NK-92 (cell line): ENCODE results near the gene KRT33B.
"Not testable (repeated sequence)": the region's sequence is repeated elsewhere in the genome, so short reads cannot be mapped to it uniquely, and the experiment has no call there.

ENCODE experiments used
- DNase-seq: peaks from one replicate; lab custom pipeline; 2025; ENCODE audit not compliant: unreplicated experiment; lab: John Stamatoyannopoulos, UW

KRT33B gene

DNA sequence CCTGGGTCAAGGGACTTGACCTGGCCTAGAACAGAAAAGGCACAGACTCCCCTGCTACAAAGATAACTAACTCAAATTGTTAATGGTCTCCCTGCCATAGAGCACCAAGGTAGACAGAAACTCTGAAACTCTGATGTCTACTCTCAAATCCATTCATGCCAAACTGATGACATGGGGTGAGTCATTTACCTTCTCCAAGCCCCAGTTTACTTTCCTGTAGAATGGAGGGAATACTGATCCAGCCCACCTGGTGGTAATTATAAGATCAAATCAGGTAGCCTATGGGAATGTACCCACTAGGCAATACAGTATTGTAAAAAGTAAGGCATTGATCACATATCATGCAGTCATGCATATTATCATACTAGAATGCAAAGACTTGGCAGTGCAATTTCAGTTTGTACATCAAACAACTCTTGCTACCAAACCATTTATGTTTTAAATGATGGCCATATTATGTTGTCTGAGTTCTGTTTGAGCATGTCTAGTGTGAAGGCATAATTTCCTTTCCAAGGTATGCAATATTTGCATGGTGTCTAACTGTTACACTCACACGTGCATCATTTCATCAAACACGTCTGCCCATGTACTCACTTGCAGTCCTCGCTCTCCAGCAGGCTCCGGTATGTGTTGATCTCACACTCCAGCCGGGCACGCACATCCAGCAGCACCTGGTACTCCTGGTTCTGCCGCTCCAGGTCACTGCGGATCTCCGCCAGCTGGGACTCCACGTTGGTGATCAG is 24.8 kb upstream of the KRT33B start:
- DNase-seq, result no peak

DNA sequence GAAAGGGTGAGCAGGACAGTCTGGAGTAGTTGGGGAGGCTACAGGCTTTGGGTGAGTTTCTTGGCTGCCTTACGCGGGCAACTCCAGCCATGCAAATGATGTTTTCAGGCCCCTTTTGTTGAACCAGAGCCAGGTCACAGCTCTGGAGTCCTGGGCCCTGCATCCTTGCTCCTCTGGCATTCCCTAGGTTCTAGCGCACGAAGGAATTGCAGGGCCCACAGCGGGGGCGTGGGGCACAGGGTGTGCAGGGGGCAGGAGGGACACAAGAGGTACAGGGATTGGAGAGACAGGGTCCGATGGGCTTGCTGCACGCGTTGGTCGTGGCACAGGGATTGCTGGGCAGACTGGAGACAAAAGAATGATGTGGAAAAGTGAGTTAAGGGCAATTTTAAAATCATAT is 24.2 kb upstream of the KRT33B start:
- DNase-seq, result no peak

- DNase-seq, result no peak
Observed at GRCh38 chr17:41393294-41393693, 23.7 kb upstream of the KRT33B start.

- no peak for DNase-seq
Observed at GRCh38 chr17:41392278-41392677, 22.7 kb upstream of the KRT33B start.

- DNase-seq, result no peak
Observed at GRCh38 chr17:41391535-41391934, 21.9 kb upstream of the KRT33B start.

DNA sequence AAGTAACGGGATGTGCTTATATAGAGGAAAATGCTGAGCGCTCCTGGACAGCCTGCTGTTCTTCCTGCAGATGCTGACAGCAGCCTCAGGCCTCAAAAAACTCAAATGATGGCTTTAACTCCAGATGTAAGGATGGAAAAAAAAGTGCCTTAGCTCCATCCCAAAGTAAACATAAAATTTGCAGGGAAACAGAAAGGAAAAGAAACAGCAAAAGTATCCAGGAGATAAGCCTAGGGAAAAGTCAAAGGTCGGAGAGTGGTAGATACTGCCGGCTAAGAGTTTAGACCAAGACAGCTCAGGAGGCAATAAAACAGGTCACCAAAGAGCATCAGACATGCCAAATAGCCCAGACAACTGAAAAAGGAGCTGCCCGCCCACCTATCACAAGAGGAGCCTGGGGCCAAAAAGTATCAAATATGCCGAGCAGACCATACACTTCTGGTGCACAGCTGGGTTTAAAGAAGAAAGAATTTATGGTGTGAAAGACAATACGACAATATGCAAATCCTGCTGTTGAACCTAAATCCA is 20.9 kb upstream of the KRT33B start:
- no peak for DNase-seq

DNA sequence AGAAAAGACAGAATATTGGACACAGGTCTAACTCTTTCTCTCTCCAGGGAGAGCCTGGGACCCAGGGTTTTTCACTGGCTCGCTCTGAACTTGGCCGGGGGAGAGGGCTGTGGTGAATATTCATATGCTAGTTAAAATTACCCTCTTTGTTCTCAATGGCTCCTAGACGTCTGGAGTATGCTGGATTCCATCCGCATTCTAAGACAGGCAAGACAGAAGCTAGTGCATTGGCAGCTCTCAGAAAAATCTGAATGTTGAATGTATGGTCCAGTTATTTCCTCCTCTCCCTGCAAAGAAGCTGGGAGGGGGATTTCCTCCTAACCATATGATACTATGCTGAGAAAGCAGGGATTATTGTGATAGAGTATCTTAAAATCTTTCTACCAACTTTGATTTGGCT is 18.1 kb upstream of the KRT33B start:
- DNase-seq, result no peak

GRCh38 chr17:41386227-41386626 is 16.6 kb upstream of the KRT33B start:
- no peak for DNase-seq

DNA sequence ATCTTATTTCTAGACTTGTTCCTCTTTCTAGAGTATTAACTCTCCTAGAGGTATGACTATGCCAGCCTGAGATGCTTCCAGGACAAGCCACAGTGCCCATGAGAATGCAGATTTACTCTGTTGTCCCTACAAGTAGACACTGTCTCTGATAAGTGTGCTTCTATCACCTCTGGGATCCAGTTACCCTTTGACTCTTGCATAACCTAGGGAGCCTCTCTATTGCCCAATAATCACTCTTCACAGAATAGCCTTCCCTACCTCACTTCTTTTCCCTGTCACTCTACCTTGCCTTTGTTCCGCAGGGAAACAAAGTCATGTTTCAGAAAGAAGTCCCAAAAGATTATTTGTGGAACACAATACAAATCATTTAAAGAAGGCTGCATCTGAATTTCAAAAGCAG is 14.1 kb upstream of the KRT33B start:
- no peak for DNase-seq

- DNase-seq, result no peak
Observed at GRCh38 chr17:41382394-41382793, 12.8 kb upstream of the KRT33B start.

DNA sequence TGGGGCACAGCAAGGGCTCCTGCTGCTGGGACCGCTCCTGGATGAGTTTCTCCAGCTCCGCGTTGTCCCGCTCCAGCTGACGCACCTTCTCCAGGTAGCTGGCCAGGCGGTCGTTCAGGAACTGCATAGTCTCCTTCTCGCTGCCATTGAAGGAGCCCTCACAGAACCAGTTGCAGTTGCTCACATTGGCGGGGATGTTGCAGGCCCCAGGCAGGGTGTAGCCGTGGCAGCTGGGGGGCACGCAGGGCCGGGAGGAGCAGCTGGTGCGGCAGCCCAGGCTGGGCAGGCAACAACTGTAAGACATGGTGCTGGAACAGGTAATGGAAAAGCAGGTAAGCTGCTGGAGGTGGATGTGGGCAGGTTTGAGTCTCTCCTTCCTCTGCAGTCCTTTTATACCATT is 12.3 kb upstream of the KRT33B start, which contains the start of gene KRT34:
KRT34 (minus strand) TSS at position 364 of the 400 bp plus-strand sequence; CDS start at position 304, 60 bp downstream.
- not testable (repeated sequence) for DNase-seq

DNA sequence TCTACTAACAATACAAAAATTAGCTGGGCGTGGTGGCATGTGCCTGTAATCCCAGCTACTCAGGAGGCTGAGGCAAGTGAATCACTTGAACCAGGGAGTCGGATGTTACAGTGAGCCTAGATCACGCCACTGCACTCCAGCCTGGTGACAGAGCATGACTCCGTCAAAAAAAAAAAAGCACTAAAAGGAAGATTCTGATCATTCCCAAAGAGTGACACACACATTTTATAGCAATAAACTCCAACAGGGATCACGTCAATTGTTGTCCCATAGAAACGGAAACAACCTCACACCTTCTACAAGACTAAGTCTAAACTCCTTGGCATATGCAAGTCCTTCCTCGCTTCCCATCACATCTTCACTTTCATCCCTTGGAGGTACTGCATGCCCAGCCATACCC is 10.5 kb upstream of the KRT33B start:
- DNase-seq, result not testable (repeated sequence)

GRCh38 chr17:41377546-41377945 is 7.9 kb upstream of the KRT33B start:
- no peak for DNase-seq

- no peak for DNase-seq
Observed at GRCh38 chr17:41369023-41369422, 590 bp downstream of the KRT33B start.

DNA sequence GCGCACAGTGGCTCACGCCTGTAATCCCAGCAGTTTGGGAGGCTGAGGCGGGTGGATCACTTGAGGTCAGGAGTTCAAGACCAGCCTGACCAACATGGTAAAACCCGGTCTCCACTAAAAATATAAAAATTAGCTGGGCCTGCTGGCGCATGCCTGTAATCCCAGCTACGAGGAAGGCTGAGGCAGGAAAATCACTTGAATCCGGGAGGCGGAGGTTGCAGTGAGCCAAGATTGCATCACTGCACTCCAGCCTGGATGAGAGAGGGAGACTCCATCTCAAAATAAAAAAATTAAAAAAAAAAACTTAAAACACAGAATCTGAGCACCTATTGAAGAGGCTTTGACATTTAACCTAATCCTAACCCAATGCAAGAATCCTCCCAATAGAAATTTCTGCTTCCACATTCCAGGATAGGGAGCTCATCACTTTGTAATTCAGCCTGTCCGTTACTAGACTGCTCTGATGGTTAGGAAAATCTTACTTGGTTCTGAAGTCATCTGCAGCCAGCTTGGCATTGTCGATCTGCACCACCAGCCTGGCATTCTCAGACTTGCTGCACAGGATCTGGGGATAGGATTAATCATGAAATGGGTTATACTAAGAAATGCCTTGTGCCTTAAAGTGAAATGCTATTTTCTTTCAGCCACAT is 2.1 kb downstream of the KRT33B start:
- DNase-seq, result no peak

DNA sequence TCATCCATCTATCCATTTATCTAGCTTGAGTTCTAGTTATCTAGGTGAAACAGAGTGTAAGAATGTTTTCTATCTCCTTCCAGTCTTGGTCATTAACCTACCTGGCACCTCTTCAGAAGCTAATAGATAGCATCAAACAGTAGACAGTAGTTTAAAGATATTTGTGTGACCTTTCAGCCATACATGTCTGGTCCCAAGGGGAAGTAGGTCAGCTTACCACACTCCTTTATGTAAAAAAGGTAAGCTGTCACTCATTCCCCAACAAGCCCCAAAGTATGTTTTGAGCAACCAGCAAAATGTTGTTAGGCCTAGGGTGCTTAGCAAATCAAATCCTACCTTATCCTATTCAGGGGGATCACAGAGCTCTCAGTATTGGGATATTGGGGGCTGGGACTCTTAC is 3.5 kb downstream of the KRT33B start:
- DNase-seq, result no peak

DNA sequence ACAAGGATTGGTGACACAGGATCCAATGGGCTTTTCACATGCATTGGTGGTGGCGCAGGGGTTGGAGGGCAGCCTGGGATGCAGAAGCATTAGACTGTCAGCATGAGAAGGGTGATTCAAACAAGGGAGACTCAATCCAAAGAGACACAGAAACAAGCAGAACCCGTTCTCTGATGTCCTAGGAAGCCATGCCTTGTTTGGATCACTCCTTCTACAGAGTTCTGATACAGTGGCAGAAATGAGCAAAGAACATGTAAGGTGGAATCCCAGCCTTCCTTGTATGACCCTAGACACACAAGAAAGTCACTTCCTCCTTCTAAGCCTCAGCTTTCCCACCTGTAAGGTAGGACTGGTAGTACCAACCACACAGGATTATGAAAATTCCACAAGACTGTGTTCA is 5.7 kb downstream of the KRT33B start:
- no peak for DNase-seq

DNA sequence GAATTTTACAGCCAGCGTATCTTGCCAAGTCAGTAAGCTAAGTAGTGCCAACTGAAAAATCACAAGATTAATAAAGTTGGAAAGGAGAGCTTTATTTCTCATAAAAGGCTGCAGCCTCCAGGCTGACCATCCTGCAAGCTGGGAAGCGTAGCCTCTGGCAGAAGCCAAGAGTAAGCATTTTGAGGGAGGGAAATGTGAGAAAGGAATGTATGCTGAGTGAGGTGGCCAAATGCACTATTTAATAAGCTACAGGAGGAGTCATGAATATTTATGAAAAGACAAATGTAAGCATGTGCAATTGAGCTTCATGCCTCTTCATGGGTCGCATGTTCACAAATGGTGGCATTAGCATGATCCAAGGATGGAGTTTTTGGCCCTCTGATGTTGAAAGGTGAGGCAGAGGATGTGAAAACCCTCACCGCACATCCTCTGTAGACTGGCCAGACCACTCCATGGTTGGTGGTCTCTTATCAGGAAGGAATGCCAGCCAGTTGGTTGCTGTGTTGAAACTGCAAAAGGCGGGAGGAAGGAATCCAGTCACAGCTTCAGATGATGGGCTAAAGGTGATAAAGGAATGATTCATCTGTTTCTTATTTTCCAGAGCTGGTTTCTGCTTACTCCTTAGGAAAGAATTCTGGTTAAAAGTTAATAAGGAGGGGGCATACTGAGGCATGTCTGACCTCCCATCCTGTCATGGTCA is 9.2 kb downstream of the KRT33B start:
- DNase-seq, result no peak

DNA sequence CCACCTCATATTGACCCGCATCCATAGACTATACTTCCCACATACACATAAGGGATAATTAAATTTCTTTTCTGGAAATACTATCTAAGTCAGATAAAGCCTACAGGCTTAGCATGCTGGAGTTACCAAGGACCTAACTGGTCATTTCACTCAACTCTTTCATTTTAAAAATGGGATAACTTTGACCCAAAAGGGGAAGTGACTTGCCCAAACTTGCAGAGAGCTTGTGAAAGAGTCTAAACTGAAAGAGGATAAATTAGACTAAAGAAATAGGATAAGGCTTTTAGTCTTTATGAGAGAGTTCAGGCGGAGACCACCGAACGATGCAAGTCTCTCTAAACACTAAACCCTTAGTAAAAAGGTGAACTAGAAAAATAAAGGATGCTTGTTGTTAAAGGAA is 15.1 kb downstream of the KRT33B start:
- no peak for DNase-seq

DNA sequence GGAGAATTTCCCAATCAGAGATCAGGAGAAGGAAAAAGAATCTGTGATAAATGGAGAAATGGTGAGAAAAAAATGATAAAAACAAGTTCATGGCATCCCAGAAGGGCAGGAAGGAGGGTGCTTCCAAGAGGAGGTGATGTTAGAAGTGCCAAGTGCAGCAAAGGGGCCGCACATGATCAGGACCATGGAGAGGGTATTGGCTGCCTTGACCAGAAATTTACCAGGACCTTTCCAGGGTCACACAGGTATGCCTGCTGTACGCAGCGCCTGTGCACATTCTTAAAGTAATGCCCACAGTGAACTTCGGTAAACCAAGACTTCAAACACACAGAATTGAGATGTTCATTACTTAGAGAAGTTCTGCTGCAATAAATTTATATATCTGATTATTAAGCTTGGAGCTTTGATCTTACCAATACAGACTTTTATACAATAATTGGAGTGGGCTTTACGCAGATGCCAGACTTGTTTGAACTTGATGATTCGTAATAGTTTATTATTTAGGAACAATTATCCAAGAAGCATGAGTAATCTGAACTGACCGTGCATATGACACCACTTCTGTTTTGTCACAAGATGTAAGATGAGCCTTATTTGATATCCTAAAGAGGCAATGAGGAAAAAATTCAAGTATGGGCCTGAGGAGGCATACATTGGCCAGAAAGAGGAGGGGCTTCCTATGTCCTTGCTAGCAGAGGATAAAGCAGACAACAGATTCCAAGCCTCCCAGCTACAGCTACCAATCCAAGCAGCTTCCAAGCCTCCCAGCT is 16.8 kb downstream of the KRT33B start:
- DNase-seq, result no peak

DNA sequence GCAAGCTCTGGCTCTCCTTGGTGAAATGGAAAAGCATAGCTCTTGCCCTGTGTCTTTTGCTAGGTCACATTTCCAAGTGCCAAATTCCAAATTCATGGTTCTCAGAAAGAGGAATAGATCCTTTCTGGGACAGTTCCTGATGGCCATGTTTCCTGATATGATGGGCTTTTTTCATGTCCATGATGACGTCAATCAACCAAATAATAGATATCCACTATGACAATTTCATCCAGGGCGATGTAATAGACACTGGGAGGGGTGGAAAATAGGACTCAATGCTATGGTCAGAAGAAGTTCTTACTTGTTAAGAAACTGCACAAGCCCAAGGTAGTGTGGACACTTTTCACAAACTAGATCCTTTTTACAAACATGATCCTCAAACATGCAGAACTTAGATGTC is 18.4 kb downstream of the KRT33B start:
- no peak for DNase-seq
